Activated naive CD4-positive, alpha-beta T cell treated with anti-CD3 and anti-CD28 coated beads, Interleukin-2, amount 10 ng/mL, durations not matched to agents 7 days and 5 days (primary cell): ENCODE results near the gene UTP14C.
"Not testable (repeated sequence)": the region's sequence is repeated elsewhere in the genome, so short reads cannot be mapped to it uniquely, and the experiment has no call there.

Experiments used
- CTCF ChIA-PET: fragments of 350-600 bp; sonication (Branson Sonifier 250); formaldehyde crosslinking; loops from one replicate; lab custom pipeline; 2021; ENCODE audit warnings: antibody characterized with exemption; lab: Charles Lee
- DNase-seq: peaks from one replicate; pipeline ENCODE4 v3.0.0-alpha.2; 2020
- H3K27ac Mint-ChIP-seq: one replicate; pipeline ENCODE4 v1.8.0; 2021; ENCODE audit warnings: mild to moderate bottlenecking, moderate library complexity, mixed read lengths
- H3K27me3 Mint-ChIP-seq: one replicate; pipeline ENCODE4 v1.8.0; 2021; ENCODE audit warnings: mild to moderate bottlenecking, mixed read lengths
- H3K36me3 Mint-ChIP-seq: one replicate; pipeline ENCODE4 v1.8.0; 2021; ENCODE audit warnings: mixed read lengths
- H3K4me1 Mint-ChIP-seq: one replicate; pipeline ENCODE4 v1.8.0; 2021; ENCODE audit warnings: mixed read lengths
- H3K4me3 Mint-ChIP-seq: one replicate; pipeline ENCODE4 v1.8.0; 2021; ENCODE audit warnings: mild to moderate bottlenecking, moderate library complexity, mixed read lengths
- H3K9me3 Mint-ChIP-seq: one replicate; pipeline ENCODE4 v1.8.0; 2021; ENCODE audit warnings: mixed read lengths

Gene UTP14C

DNA sequence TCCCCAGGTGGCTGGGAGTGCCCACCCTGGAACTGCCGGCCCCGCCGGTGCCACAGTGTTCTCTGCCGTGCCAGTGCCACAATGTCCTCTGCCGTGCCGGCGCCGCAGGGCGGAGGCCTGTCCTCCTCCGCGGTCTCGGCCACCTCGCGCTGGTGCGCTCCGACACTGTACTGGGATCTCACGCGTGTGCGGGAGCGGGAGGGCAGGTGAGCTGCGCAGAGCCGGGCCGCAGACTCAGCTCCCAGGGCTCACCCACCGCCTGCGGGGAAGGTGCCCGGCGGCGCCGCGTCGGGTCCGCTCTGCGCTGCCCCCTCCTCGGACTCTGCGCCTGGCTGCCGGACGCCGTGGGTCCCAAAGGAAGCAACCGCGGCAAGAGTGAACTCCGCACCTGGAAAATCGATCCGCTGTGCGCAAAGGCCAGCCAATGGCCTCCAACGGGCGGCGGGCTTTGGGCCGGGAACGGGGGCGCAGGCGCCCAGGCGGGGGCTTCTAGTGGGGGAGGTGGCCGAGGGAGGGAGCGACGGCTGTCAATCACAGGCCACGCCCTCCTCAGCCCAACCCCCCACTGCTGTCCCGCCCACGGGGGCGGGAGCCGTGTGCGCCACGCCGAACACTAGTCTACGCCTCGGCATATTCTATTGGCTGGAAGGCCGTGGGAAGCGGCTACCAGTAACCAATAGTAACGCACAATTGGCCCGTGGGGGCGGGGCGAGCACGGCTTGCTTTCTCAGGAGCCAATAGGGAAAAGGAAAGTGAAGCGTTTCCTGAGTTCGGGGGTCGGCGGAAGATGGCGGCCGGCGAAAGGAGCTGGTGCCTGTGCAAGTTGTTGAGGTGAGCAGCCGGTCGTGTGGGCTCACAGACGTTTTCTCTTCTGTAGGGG lies 12.6 kb upstream of the UTP14C start, which contains the start of gene ALG11:
TSS of gene ALG11 (plus strand) at position 767 of the 880 bp plus-strand sequence. CDS start at position 788, 21 bp downstream.
- H3K9me3 Mint-ChIP-seq: no peaks in the 10 kb centered on the region
- DNase-seq: peak; percentile 100
- peaks cover 18% of the 10 kb centered on the region for H3K4me1 Mint-ChIP-seq
- peak within 1 kb of the TSS; percentile 89 for H3K27ac Mint-ChIP-seq
- H3K4me3 Mint-ChIP-seq: peak within 1 kb of the TSS; percentile 98
- CTCF ChIA-PET: interaction anchor here (1.0 to 1.4 kb wide), 2 partner anchors 116 to 180 kb away, joined by 3 to 5 read pairs; no protein-coding TSS in a partner anchor
- H3K27me3 Mint-ChIP-seq: peaks cover 48% of the 10 kb centered on the region
- peaks cover 7% of the 10 kb centered on the region for H3K36me3 Mint-ChIP-seq

DNA sequence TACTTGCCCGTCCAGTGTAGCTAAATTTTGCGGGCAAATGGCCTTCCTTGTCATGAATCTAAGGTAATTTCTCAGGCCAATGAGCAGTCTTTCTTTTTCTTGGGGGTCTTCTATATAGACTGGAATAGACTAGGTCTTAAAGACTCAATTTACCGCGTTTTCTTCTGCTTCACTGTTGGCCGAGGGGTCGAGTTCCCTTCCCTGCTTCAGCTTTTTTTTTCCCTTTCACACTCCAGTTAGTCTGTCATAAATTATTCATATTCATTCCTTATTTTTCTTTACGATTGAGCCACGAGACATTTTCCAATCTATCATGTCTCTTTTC lies 12.0 kb upstream of the UTP14C start:
- no peak for DNase-seq
- H3K27me3 Mint-ChIP-seq: peaks cover 44% of the 10 kb centered on the region
- H3K36me3 Mint-ChIP-seq: peaks cover 8% of the 10 kb centered on the region
- peak overlapping the region; percentile 98 for H3K4me3 Mint-ChIP-seq
- CTCF ChIA-PET: interaction anchor here (0.7 to 1.4 kb wide), 2 partner anchors 180 to 197 kb away, joined by 3 to 5 read pairs; no protein-coding TSS in a partner anchor
- H3K4me1 Mint-ChIP-seq: peaks cover 18% of the 10 kb centered on the region
- H3K27ac Mint-ChIP-seq: peak overlapping the region; percentile 89
- H3K9me3 Mint-ChIP-seq: no peaks in the 10 kb centered on the region

DNA sequence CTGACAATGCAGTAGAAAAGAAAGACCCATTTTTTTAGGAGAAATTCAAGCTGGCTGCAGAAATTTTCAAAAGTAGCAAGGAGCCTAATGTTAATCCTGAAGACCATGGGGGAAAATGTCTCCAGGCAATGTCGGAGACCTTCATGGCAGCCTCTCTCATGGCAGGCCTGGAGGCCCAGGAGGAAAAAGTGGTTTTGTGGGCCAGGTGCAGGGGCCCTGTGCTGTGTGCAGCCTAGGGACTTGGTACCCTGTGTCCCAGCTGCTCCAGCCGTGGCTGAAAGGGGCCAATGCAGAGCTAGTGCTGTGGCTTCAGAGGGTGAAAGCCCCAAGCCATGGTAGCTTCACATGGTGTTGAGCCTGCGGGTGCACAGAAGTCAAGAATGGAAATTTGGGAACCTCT lies 8.2 kb upstream of the UTP14C start:
- Mint-ChIP-seq H3K9me3 (no peaks in the 10 kb centered on the region), H3K4me1 (peaks cover 10% of the 10 kb centered on the region), H3K27ac (no peak overlapping the region), H3K4me3 (no peak overlapping the region), H3K36me3 (peaks cover 30% of the 10 kb centered on the region), H3K27me3 (peaks cover 8% of the 10 kb centered on the region)
- no peak for DNase-seq
- CTCF ChIA-PET: no interaction called here

DNA sequence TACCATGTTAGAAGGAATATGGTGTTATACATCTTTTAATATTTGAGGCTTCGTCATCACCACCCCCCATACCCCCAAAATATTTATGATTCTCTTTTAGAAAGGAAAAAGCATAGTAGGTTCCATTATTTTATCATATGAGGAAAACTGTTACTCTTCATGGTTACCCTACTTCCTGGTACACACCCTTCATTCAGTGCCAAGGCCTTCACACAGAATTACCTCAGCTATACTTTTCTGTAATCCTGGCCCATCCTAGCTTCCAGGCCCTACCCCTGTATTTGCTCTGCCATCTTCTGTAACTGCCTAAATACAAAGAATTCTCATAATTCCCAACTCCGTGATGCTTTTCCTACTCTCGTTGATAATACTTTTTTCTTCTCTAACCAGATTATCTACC lies 4.3 kb upstream of the UTP14C start:
- Mint-ChIP-seq H3K27ac (no peak overlapping the region), H3K27me3 (no peaks in the 10 kb centered on the region), H3K4me1 (no peaks in the 10 kb centered on the region), H3K4me3 (no peak overlapping the region), H3K9me3 (no peaks in the 10 kb centered on the region), H3K36me3 (peaks cover 51% of the 10 kb centered on the region)
- CTCF ChIA-PET: no interaction called here
- DNase-seq: no peak

DNA sequence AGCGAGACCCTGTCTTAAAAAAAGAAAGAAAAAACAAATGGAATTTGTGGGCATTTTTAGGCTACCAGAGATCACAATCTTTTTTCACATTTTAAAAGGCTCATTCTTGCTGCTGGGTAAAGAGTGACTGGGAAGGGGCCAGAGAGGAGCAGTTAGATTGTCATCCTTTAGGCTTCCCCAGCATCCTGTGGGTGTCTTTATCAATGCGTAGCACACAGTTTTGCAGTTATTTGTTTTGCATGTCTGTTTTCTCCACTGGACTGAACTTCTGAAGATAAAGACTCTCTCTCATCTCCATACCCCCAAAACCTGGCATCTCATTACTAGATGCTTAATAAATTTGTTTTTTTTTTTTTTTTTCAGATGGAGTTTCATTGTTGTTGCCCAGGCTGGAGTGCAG lies 2.1 kb upstream of the UTP14C start:
- Mint-ChIP-seq H3K36me3 (peaks cover 65% of the 10 kb centered on the region), H3K27ac (no peak overlapping the region), H3K4me3 (no peak overlapping the region), H3K27me3 (no peaks in the 10 kb centered on the region), H3K9me3 (peaks cover 4% of the 10 kb centered on the region), H3K4me1 (no peaks in the 10 kb centered on the region)
- CTCF ChIA-PET: interaction anchor here (1.2 kb wide), 1 partner anchor 9 kb away, joined by 3 read pairs; no protein-coding TSS in a partner anchor
- no peak for DNase-seq

DNA sequence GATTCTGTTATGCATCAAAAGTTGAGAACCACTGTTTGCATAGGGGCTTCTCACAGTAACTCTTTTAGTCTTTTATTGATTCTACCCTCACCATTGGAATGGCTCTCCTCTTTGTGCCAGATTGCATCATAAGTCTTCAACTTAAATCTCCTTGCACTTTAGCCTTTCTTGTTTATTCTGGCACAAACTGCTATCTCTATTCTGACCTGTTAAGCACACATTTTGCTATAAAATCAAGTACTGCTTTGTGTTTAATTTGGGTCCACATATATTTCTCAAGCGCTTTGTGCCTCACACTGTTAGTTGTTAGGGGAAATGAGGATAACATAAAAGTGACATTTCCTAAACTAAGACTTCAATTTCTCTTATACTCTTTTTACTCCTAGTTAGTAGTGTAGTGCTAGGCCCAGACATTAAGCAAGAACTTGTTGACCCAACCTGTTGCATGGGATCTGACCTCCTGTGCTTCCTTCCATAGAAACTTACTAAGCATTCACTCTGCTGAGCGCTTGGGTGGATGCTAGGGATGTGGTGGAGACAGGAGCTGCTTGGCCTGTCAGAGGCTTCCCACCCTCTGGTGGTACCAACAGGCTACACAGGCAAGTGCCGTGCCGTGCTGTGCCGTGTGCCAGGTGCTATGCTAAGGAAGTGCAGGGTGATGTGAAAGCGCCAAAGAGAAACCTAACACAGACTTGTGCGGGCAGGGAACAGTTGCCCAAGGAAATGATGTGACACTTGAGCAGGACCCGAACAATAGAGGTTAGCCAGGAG lies 1.2 kb downstream of the UTP14C start:
- no peak overlapping the region for H3K4me3 Mint-ChIP-seq
- DNase-seq: no peak
- no peak overlapping the region for H3K27ac Mint-ChIP-seq
- peaks cover 68% of the 10 kb centered on the region for H3K36me3 Mint-ChIP-seq
- H3K4me1 Mint-ChIP-seq: no peaks in the 10 kb centered on the region
- CTCF ChIA-PET: no interaction called here
- H3K9me3 Mint-ChIP-seq: peaks cover 14% of the 10 kb centered on the region
- H3K27me3 Mint-ChIP-seq: no peaks in the 10 kb centered on the region

DNA sequence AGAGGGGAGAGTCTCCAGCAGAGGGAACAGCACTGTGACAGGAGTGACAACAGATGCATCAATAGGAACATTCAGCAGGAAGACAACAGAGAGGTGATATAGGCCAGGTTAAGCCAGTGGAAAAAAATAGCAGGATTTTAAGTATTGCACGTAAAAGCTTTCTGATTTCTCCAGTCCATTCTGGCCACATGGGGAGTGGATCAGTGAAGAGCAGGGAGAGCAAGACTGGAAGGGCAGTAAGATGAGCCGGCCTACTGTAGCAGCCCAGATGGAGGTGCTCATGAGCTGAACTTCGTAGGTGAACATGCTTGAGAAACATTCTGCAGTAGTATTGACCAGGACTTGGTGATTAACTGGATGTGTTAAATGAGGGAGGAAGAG lies 1.7 kb downstream of the UTP14C start:
- no peak overlapping the region for H3K4me3 Mint-ChIP-seq
- no peaks in the 10 kb centered on the region for H3K27me3 Mint-ChIP-seq
- H3K4me1 Mint-ChIP-seq: no peaks in the 10 kb centered on the region
- H3K27ac Mint-ChIP-seq: no peak overlapping the region
- peaks cover 14% of the 10 kb centered on the region for H3K9me3 Mint-ChIP-seq
- DNase-seq: no peak
- peaks cover 67% of the 10 kb centered on the region for H3K36me3 Mint-ChIP-seq
- CTCF ChIA-PET: no interaction called here

DNA sequence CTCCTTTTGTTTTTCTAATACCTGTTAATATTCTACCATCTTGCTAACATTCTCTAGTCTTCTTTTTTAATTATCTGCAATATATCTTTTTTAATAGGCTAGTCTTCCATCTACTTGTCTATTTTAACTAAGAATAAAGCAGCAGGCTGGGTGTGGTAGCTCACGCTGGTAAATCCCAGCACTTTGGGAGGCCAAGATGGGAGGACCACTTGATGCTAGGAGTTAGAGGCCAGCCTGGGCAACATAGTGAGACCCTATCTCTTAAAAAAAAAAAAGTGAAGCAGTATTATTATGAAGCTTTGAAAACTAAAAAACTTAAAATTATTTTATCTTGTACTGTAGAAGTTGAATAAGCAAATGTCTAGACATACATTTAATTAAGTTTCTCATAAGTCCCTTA lies 3.3 kb downstream of the UTP14C start:
- no peak for DNase-seq
- Mint-ChIP-seq H3K9me3 (peaks cover 14% of the 10 kb centered on the region), H3K4me3 (no peak overlapping the region), H3K4me1 (no peaks in the 10 kb centered on the region), H3K36me3 (peaks cover 60% of the 10 kb centered on the region), H3K27ac (no peak overlapping the region), H3K27me3 (no peaks in the 10 kb centered on the region)
- CTCF ChIA-PET: interaction anchor here (1.2 kb wide), 1 partner anchor 99 kb away, joined by 3 read pairs; no protein-coding TSS in a partner anchor

DNA sequence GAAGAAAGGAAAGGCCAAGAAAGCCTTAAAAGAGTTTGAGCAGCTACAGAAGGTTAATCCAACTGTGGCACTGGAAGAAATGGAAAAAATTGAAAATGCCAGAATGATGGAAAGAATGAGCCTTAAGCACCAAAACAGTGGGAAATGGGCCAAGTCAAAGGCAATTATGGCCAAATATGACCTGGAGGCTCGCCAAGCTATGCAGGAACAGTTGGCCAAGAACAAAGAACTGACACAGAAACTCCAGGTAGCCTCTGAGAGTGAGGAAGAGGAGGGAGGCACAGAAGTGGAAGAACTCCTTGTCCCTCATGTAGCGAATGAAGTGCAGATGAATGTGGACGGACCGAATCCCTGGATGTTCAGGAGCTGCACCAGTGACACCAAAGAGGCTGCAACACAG lies 5.1 kb downstream of the UTP14C start:
- peaks cover 51% of the 10 kb centered on the region for H3K36me3 Mint-ChIP-seq
- DNase-seq: no peak
- H3K27me3 Mint-ChIP-seq: no peaks in the 10 kb centered on the region
- no peak overlapping the region for H3K4me3 Mint-ChIP-seq
- CTCF ChIA-PET: no interaction called here
- no peaks in the 10 kb centered on the region for H3K4me1 Mint-ChIP-seq
- no peak overlapping the region for H3K27ac Mint-ChIP-seq
- peaks cover 14% of the 10 kb centered on the region for H3K9me3 Mint-ChIP-seq

DNA sequence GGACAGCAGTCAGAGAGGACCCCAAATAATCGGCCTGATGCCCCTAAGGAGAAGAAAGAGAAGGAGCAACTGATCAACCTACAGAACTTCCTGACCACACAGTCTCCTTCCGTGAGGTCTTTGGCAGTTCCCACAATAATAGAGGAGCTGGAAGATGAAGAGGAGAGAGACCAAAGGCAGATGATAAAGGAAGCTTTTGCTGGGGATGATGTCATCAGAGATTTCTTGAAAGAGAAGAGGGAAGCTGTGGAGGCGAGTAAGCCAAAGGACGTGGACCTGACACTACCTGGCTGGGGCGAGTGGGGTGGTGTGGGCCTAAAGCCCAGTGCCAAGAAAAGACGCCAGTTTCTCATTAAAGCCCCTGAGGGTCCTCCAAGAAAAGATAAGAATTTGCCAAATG lies 5.9 kb downstream of the UTP14C start:
- H3K27me3 Mint-ChIP-seq, H3K27ac Mint-ChIP-seq, H3K4me1 Mint-ChIP-seq, DNase-seq, H3K4me3 Mint-ChIP-seq: not testable (repeated sequence)
- H3K9me3 Mint-ChIP-seq: peaks cover 14% of the 10 kb centered on the region
- CTCF ChIA-PET: interaction anchor here (0.6 kb wide), 1 partner anchor 20 kb away, joined by 4 read pairs; no protein-coding TSS in a partner anchor
- H3K36me3 Mint-ChIP-seq: peaks cover 43% of the 10 kb centered on the region

DNA sequence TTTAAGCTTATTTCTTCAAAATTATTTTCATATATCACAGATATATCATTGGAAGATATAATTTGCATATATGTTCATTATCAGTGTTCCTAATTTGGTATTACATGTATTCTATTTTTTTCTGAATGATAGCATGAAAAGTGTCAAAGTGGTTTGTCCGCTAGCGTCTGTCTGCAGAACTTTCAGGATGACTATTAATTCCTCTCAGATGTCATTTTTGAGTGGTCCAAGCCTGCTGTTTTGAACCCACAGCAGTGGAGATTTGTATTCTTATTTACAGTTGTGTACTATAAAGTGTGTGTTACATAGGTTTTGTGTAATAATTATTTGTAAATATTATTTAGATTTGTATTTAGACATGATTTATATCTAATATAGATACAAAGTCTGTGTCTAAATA lies 8.5 kb downstream of the UTP14C start:
- DNase-seq: no peak
- Mint-ChIP-seq H3K36me3 (peaks cover 21% of the 10 kb centered on the region), H3K4me1 (no peaks in the 10 kb centered on the region), H3K4me3 (no peak overlapping the region), H3K27ac (no peak overlapping the region), H3K27me3 (no peaks in the 10 kb centered on the region), H3K9me3 (peaks cover 10% of the 10 kb centered on the region)
- CTCF ChIA-PET: no interaction called here

DNA sequence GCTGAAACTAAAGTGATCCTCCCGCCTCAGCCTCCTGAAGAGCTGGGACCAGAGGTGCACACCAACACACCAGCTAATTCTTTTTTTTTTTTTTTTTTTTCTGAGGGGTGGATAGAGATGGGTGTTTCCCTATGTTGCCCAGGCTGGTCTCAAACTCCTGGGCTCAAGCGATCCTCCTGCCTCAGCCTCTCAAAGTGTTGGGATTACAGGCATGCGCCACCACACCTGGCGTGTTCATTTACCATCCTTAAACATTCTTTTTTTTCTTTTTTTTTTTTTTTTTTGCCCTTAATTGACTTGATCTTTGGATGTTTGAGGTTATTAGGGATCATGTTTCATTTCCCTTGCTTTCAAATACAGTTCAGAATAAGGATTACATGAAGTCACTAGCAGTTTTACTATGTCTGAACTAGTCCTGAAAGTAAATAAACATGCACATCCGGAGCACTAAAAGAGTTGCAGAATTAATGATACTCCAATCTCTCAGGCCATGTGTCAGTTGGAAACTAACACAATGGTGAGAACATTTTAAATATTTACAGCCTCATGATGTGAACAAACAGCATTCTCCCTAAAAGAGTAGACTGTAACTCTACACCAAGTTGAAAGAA lies 10.2 kb downstream of the UTP14C start:
- no peak overlapping the region for H3K27ac Mint-ChIP-seq
- CTCF ChIA-PET: no interaction called here
- H3K27me3 Mint-ChIP-seq: no peaks in the 10 kb centered on the region
- H3K4me3 Mint-ChIP-seq: no peak overlapping the region
- no peaks in the 10 kb centered on the region for H3K4me1 Mint-ChIP-seq
- no peak for DNase-seq
- peaks cover 5% of the 10 kb centered on the region for H3K36me3 Mint-ChIP-seq
- H3K9me3 Mint-ChIP-seq: peaks cover 6% of the 10 kb centered on the region

DNA sequence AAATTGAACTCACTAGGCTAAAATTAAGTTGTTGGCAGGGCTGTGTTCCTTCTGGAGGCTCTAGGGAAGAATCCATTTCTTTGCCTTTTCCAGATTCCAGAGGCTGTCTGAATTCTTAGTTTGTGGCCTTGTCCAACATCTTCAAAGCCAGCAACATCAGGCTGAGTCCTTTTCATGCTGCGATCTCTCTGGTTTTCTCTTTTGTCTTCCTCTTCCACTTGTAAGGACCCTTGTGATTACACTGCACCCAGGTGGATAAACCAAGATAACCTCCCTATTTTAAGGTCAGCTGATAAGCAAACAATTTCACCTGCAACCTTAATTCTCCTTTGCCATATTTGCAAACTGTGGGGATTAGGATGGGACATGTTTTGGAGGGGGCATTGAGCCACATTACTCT lies 11.5 kb downstream of the UTP14C start:
- H3K4me3 Mint-ChIP-seq: no peak overlapping the region
- H3K27me3 Mint-ChIP-seq: no peaks in the 10 kb centered on the region
- H3K9me3 Mint-ChIP-seq: peaks cover 4% of the 10 kb centered on the region
- no peaks in the 10 kb centered on the region for H3K36me3 Mint-ChIP-seq
- H3K4me1 Mint-ChIP-seq: no peaks in the 10 kb centered on the region
- H3K27ac Mint-ChIP-seq: no peak overlapping the region
- DNase-seq: no peak
- CTCF ChIA-PET: no interaction called here

DNA sequence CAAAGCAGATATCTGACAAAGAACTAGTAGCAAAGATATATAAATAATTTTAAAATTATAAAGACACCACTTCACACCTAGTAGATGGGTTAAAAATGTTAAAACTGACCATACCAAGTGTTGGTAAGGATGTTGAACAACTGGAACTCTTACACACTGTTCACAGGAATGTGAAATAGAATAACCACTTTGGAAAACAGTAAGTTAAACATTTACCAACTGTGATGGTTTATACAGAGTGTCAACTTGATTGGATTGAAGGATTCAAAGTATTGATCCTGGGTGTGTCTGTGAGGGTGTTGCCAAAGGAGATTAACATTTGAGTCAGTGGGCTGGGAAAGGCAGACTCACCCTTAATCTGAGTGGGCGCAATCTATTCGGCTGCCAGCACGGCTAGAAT lies 19.2 kb downstream of the UTP14C start:
- Mint-ChIP-seq H3K4me3 (no peak overlapping the region), H3K4me1 (no peaks in the 10 kb centered on the region), H3K27ac (no peak overlapping the region), H3K27me3 (no peaks in the 10 kb centered on the region), H3K9me3 (peaks cover 5% of the 10 kb centered on the region), H3K36me3 (no peaks in the 10 kb centered on the region)
- CTCF ChIA-PET: no interaction called here
- DNase-seq: no peak
